ENCODE measurements around the gene ZNF813.
"Not testable (repeated sequence)": the region's sequence is repeated elsewhere in the genome, so short reads cannot be mapped to it uniquely, and the experiment has no call there.

- TF ChIP-seq POLR2A, CTCF (IDR thresholded peaks at IDR 0.05): not testable (repeated sequence)
Observed at GRCh38 chr19:53468628-53469027, 1.1 kb downstream of the ZNF813 start.
